Activated B cell treated with CpG ODN at 0.5 μM for 24 hours (primary cell): ENCODE results near the gene ZP1. TPM values are rescaled to one million over a fixed set of nuclear protein-coding genes. Genes with fewer than 3 reads are reported as not detected.

Source experiments
- ATAC-seq: fragments of 200-7000 bp; cut with Tn5 transposase; one replicate; pipeline ENCODE4 v1.10.0; 2021; ENCODE audit warnings: low read depth, mild to moderate bottlenecking, moderate library complexity
- CTCF ChIA-PET: fragments of 350-600 bp; sonication (Branson Sonifier 250); formaldehyde crosslinking; loops from one replicate; lab custom pipeline; 2021; ENCODE audit warnings: antibody characterized with exemption; lab: Charles Lee
- POLR2A ChIA-PET: fragments of 350-600 bp; sonication (Branson Sonifier 250); formaldehyde crosslinking; loops from one replicate; lab custom pipeline; 2021; ENCODE audit warnings: antibody characterized with exemption; lab: Charles Lee
- DNase-seq: peaks from one replicate; pipeline ENCODE4 v3.0.0; 2022
- H3K27ac Mint-ChIP-seq: one replicate; pipeline ENCODE4 v1.8.0; 2020; ENCODE audit warnings: mixed read lengths
- H3K27me3 Mint-ChIP-seq: one replicate; pipeline ENCODE4 v1.8.0; 2021; ENCODE audit warnings: mixed read lengths
- H3K36me3 Mint-ChIP-seq: one replicate; pipeline ENCODE4 v1.8.0; 2021; ENCODE audit warnings: low read depth, mixed read lengths
- H3K4me1 Mint-ChIP-seq: one replicate; pipeline ENCODE4 v1.8.0; 2021; ENCODE audit warnings: mixed read lengths
- H3K4me3 Mint-ChIP-seq: one replicate; pipeline ENCODE4 v1.8.0; 2020; ENCODE audit warnings: mild to moderate bottlenecking, mixed read lengths
- H3K9me3 Mint-ChIP-seq: one replicate; pipeline ENCODE4 v1.8.0; 2020; ENCODE audit warnings: mixed read lengths
- CTCF ChIP-seq: fragments of 200-600 bp; IDR thresholded peaks from one replicate; pipeline ENCODE4 v1.8.0; 2022; ENCODE audit warnings: antibody characterized with exemption, mild to moderate bottlenecking
- intact Hi-C: fragments of 100-400 bp; cut with micrococcal nuclease; formaldehyde crosslinking; loops from one replicate; pipeline ENCODE4 v1.15.1; 2024
- total RNA-seq: library from RNA; stranded (reverse); gene quantifications from 2 replicates; pipeline ENCODE4 v1.2.3, GENCODE V29; 2022

Gene ZP1
- total RNA-seq, 1 donor from 2014 or later = not detected

GRCh38 chr11:60872124-60872960 is 5.0 kb downstream of the ZP1 start:
- H3K27me3 Mint-ChIP-seq = no peaks in the 10 kb centered on the region
- intact Hi-C loops = no loop called here
- no peaks in the 10 kb centered on the region for H3K4me1 Mint-ChIP-seq
- DNase-seq (no peak), ATAC-seq (no peak)
- H3K27ac Mint-ChIP-seq = no peak overlapping the region
- POLR2A ChIA-PET = no interaction called here
- no peaks in the 10 kb centered on the region for H3K9me3 Mint-ChIP-seq
- H3K4me3 Mint-ChIP-seq = no peak overlapping the region
- no peak for TF ChIP-seq CTCF
- CTCF ChIA-PET = no interaction called here
- peaks cover 1% of the 10 kb centered on the region for H3K36me3 Mint-ChIP-seq

- Mint-ChIP-seq H3K27ac (no peak overlapping the region), H3K4me1 (no peaks in the 10 kb centered on the region), H3K36me3 (peaks cover 8% of the 10 kb centered on the region), H3K27me3 (no peaks in the 10 kb centered on the region), H3K4me3 (no peak overlapping the region), H3K9me3 (no peaks in the 10 kb centered on the region)
- ChIA-PET CTCF (no interaction called here), POLR2A (no interaction called here)
- TF ChIP-seq CTCF = no peak
- no peak for DNase-seq
- no peak for ATAC-seq
- intact Hi-C loops = no loop called here
Measured at GRCh38 chr11:60872961-60873524, 5.7 kb downstream of the ZP1 start.

DNA sequence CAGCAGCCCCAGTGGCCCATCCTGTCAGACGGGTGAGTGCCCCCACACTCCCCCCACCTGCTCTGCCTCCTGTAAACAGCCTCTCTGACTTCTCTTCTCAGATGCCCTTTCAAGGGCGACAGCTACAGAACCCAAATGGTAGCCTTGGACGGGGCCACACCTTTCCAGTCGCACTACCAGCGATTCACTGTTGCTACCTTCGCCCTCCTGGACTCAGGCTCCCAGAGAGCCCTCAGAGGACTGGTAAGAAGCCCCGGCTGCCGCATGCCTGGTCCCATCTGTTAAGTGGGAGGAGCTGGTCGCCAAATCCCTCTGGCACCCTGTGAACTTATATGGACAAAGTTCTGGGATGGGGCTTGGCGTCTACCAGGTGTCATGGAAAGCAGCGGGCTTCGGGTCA is 6.2 kb downstream of the ZP1 start:
- no peaks in the 10 kb centered on the region for H3K4me1 Mint-ChIP-seq
- DNase-seq = no peak
- H3K4me3 Mint-ChIP-seq = no peak overlapping the region
- POLR2A ChIA-PET = no interaction called here
- no peaks in the 10 kb centered on the region for H3K9me3 Mint-ChIP-seq
- peaks cover 12% of the 10 kb centered on the region for H3K36me3 Mint-ChIP-seq
- no peak for TF ChIP-seq CTCF
- H3K27me3 Mint-ChIP-seq = no peaks in the 10 kb centered on the region
- H3K27ac Mint-ChIP-seq = no peak overlapping the region
- no peak for ATAC-seq
- CTCF ChIA-PET = no interaction called here
- intact Hi-C loops = no loop called here

DNA sequence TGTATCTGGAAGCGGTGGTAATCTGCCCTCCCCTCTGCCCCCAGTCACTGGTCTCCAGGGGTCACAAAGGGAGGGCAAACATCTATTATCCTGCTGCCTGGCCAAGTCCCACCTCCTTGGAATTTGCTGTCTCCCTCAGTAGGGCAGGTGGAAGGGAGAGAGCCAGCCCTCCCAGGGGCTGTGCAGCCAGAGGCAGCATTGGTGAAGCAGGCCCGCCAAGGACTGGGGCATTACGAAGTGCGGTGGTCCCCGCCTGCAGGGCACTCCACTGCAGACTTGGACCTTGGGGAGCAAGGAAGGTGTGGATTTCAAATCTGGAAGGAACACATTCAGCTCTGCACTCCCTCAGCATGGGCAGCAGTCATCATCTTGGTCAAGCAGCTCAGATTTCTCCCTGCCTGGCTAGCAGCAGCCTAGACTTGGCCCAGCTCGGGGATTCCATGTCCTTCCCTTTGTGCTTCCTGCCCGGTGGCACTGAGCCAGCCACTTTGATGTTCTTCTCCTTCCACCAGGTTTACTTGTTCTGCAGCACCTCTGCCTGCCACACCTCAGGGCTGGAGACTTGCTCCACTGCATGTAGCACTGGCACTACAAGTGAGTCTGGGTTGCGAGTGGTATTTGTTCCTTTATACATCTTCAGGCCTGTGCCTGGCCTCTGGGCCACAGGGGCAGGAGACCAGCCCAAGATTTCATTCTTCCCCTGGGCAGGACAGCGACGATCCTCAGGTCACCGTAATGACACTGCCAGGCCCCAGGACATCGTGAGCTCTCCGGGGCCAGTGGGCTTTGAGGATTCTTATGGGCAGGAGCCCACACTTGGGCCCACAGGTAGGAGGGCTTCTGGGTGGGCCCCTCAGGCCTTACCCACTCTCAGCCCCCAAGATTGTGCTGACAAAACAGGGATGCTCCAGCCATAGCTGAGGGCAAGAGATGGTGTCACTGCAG is 7.4 kb downstream of the ZP1 start:
- Mint-ChIP-seq H3K4me3 (no peak overlapping the region), H3K36me3 (peaks cover 23% of the 10 kb centered on the region), H3K4me1 (no peaks in the 10 kb centered on the region), H3K9me3 (no peaks in the 10 kb centered on the region), H3K27me3 (no peaks in the 10 kb centered on the region), H3K27ac (no peak overlapping the region)
- ATAC-seq = no peak
- CTCF ChIA-PET = no interaction called here
- intact Hi-C loops = no loop called here
- no peak for TF ChIP-seq CTCF
- POLR2A ChIA-PET = no interaction called here
- no peak for DNase-seq
